HL-60 (cell line): ENCODE data around the gene COL1A2.

Experiments used
- DNase-seq, 2 experiments: peaks; one replicate each; pipeline ENCODE4 v3.0.0-alpha.2; 2010 to 2020; ENCODE audit warnings: low read depth in 1 of 2, low spot score in 1 of 2
- H3K27ac ChIP-seq: fragments of 250-450 bp; sonication (Bioruptor Pico); replicated peaks from 2 replicates; pipeline ENCODE4 v1.5.1; 2020; ENCODE audit warnings: mild to moderate bottlenecking, moderate library complexity
- H3K27me3 ChIP-seq: fragments of 250-450 bp; sonication (Bioruptor Pico); 2 replicates; pipeline ENCODE4 v1.5.1; 2021; ENCODE audit warnings: mild to moderate bottlenecking, moderate library complexity; ENCODE audit not compliant: insufficient read depth, poor library complexity, severe bottlenecking
- H3K4me3 ChIP-seq: replicated peaks from 2 replicates; pipeline ENCODE4 v1.5.1; 2011; ENCODE audit warnings: mild to moderate bottlenecking, control low read depth, low read length; ENCODE audit not compliant: insufficient read depth
- GABPA ChIP-seq: IDR thresholded peaks from 2 replicates; pipeline ENCODE4 v1.6.1; 2012; ENCODE audit warnings: low read depth
- POLR2AphosphoS5 ChIP-seq: IDR thresholded peaks from 2 replicates; pipeline ENCODE4 v1.6.1; 2012; ENCODE audit warnings: low read depth
- SPI1 ChIP-seq: IDR thresholded peaks from 2 replicates; pipeline ENCODE4 v1.6.1; 2012; ENCODE audit warnings: low read depth, mild to moderate bottlenecking, borderline replicate concordance
- TF ChIP-seq, protein P1 (sequence below): IDR thresholded peaks from one replicate; pipeline ENCODE4 v1.5.1; 2011; ENCODE audit warnings: low read length, control low read depth, inconsistent platforms; ENCODE audit not compliant: insufficient read depth
- TF ChIP-seq, protein P2 (sequence below): IDR thresholded peaks from 2 replicates; pipeline ENCODE4 v1.6.1; 2012; ENCODE audit warnings: low read depth; ENCODE audit not compliant: insufficient replicate concordance

COL1A2 gene

DNA sequence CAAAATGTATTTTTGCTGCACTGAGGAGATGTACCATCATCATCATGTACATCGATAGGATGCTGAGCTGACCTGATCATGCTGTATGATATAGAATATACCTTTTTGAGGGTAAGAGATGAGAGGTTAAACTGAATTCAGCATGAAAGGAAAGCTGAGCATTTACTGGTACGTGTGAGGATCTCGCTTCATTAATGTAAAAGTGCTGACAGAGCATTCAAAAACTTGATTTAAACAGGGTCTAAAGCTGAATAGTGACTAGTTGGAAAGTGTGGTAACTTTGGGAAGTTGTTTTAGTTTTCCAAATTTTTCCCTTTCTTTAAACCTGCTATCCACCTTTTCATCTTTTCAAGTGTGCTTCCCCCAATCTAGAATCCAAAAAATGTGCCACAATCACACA, 28.5 kb upstream of the COL1A2 start:
- Histone ChIP-seq H3K27ac (no peak overlapping the region), H3K4me3 (no peak overlapping the region), H3K27me3 (no peaks in the 10 kb centered on the region)
- DNase-seq, result no peak
- TF ChIP-seq, protein P1, sequence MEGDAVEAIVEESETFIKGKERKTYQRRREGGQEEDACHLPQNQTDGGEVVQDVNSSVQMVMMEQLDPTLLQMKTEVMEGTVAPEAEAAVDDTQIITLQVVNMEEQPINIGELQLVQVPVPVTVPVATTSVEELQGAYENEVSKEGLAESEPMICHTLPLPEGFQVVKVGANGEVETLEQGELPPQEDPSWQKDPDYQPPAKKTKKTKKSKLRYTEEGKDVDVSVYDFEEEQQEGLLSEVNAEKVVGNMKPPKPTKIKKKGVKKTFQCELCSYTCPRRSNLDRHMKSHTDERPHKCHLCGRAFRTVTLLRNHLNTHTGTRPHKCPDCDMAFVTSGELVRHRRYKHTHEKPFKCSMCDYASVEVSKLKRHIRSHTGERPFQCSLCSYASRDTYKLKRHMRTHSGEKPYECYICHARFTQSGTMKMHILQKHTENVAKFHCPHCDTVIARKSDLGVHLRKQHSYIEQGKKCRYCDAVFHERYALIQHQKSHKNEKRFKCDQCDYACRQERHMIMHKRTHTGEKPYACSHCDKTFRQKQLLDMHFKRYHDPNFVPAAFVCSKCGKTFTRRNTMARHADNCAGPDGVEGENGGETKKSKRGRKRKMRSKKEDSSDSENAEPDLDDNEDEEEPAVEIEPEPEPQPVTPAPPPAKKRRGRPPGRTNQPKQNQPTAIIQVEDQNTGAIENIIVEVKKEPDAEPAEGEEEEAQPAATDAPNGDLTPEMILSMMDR, result no peak
- TF ChIP-seq SPI1, result no peak
- TF ChIP-seq POLR2AphosphoS5, result no peak
- no peak for TF ChIP-seq GABPA
- TF ChIP-seq, protein P2, sequence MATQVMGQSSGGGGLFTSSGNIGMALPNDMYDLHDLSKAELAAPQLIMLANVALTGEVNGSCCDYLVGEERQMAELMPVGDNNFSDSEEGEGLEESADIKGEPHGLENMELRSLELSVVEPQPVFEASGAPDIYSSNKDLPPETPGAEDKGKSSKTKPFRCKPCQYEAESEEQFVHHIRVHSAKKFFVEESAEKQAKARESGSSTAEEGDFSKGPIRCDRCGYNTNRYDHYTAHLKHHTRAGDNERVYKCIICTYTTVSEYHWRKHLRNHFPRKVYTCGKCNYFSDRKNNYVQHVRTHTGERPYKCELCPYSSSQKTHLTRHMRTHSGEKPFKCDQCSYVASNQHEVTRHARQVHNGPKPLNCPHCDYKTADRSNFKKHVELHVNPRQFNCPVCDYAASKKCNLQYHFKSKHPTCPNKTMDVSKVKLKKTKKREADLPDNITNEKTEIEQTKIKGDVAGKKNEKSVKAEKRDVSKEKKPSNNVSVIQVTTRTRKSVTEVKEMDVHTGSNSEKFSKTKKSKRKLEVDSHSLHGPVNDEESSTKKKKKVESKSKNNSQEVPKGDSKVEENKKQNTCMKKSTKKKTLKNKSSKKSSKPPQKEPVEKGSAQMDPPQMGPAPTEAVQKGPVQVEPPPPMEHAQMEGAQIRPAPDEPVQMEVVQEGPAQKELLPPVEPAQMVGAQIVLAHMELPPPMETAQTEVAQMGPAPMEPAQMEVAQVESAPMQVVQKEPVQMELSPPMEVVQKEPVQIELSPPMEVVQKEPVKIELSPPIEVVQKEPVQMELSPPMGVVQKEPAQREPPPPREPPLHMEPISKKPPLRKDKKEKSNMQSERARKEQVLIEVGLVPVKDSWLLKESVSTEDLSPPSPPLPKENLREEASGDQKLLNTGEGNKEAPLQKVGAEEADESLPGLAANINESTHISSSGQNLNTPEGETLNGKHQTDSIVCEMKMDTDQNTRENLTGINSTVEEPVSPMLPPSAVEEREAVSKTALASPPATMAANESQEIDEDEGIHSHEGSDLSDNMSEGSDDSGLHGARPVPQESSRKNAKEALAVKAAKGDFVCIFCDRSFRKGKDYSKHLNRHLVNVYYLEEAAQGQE, result no peak

DNA sequence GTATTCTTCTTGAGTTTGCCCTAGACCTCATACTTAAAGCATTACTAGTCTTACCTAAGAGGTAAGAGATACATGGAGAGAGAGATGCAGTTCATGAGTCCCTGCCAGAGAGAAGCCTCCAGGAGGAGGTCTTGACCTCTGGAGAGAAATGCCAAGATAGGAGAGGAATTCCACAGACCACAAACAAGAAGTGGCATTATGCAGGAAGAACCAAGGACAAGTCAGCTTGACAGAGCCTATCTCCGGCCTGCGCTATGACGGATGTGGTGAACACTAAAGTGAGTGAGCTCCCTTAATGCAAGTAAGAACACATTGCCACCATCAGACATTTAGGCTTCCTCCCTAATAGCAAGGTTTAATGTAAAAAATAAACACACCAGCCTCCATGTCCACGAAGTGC, 27.9 kb upstream of the COL1A2 start:
- TF ChIP-seq POLR2AphosphoS5, result no peak
- no peak for TF ChIP-seq SPI1
- TF ChIP-seq, protein P1, result no peak
- TF ChIP-seq, protein P2, result no peak
- no peak for TF ChIP-seq GABPA
- Histone ChIP-seq H3K27ac (no peak overlapping the region), H3K4me3 (no peak overlapping the region), H3K27me3 (no peaks in the 10 kb centered on the region)
- DNase-seq, result no peak

DNA sequence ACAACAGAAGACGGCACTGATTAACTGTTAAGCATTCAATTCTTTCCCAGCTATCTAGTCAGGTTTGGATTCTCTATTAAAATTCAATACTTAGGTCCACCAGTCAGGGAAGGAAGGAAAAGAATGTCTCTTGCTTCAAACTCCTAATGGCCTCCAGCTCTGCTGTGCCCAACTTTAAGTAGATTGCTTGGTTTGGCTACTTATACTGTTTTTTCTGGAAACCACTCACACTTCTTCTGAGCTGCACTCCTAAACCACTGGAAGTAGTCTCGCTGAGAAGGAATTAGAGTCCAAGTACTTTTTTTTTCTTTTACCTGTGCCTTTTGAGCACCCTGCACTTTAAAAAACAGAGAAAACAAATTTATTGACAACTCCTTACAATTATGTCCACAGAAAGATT, 26.7 kb upstream of the COL1A2 start:
- no peak overlapping the region for H3K4me3 ChIP-seq
- TF ChIP-seq, protein P2, result no peak
- TF ChIP-seq GABPA (no peak), SPI1 (no peak)
- TF ChIP-seq, protein P1, result no peak
- DNase-seq, result no peak
- H3K27me3 ChIP-seq, result no peaks in the 10 kb centered on the region
- no peak overlapping the region for H3K27ac ChIP-seq
